Neural progenitor cell (in vitro differentiated cells): Measurements from ENCODE around the gene DCAF8.

Experiments
- EZH2 ChIP-seq: fragments of 200-600 bp; sonication (generic); IDR thresholded peaks from 2 replicates; pipeline ENCODE4 v1.6.1; 2017; ENCODE audit warnings: antibody characterized with exemption, mild to moderate bottlenecking, moderate library complexity
- TF ChIP-seq, protein P1 (sequence below): fragments of 200-600 bp; sonication (generic); IDR thresholded peaks from 2 replicates; pipeline ENCODE4 v1.5.1; 2017; ENCODE audit warnings: antibody characterized with exemption, mild to moderate bottlenecking

DNA sequence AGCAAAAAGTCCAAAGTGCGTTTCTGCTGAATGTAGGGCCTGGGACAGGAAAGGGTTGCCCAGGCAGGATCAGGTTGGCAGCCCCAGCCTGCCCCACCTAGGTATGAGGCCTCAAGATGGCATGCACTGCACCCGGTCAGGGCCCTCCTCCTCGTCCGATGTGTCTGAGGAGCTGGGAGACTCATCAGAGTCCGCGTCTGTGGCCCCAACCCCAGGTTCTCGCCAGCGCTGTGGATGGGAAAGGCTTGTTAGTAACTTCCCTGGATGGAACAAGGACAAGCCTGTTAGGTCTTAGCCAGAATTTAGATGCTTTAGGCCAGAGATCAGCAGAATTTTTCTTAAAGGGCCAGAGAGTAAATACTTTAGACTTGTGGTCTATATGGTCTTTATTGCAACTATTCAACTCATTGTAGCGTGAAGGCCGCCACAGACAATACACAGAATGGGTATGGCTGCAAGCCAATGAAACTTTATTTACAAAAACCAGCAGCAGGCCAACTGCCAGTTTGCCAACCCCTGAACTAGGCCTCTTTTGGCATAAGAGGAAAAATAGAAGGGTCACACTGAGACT, 44.8 kb downstream of the DCAF8 start:
- TF ChIP-seq EZH2: no peak
- TF ChIP-seq, protein P1, sequence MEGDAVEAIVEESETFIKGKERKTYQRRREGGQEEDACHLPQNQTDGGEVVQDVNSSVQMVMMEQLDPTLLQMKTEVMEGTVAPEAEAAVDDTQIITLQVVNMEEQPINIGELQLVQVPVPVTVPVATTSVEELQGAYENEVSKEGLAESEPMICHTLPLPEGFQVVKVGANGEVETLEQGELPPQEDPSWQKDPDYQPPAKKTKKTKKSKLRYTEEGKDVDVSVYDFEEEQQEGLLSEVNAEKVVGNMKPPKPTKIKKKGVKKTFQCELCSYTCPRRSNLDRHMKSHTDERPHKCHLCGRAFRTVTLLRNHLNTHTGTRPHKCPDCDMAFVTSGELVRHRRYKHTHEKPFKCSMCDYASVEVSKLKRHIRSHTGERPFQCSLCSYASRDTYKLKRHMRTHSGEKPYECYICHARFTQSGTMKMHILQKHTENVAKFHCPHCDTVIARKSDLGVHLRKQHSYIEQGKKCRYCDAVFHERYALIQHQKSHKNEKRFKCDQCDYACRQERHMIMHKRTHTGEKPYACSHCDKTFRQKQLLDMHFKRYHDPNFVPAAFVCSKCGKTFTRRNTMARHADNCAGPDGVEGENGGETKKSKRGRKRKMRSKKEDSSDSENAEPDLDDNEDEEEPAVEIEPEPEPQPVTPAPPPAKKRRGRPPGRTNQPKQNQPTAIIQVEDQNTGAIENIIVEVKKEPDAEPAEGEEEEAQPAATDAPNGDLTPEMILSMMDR: no peak
